T-helper 17 cell (primary cell): ENCODE data around the gene KLF14. TPM values are rescaled to one million over a fixed set of nuclear protein-coding genes. Genes with fewer than 3 reads are reported as not detected.

Experiments used
- ATAC-seq: fragments of 150-1000 bp; cut with Tn5 transposase; 2 replicates; pipeline ENCODE4 v1.10.0; 2021; ENCODE audit warnings: mild to moderate bottlenecking, moderate library complexity
- DNase-seq, 3 donors: peaks; one replicate each; pipeline versions ENCODE4 v3.0.0 to v3.0.0-alpha.2; 2020 to 2021
- H3K9me3 ChIP-seq: one replicate; pipeline ENCODE4 v1.7.0; 2013; ENCODE audit warnings: low read length, mild to moderate bottlenecking; ENCODE audit not compliant: control insufficient read depth, poor library complexity, severe bottlenecking
- H3K27ac Mint-ChIP-seq: one replicate; pipeline ENCODE4 v1.8.0; 2022; ENCODE audit warnings: mild to moderate bottlenecking, moderate library complexity, mixed read lengths
- H3K27me3 Mint-ChIP-seq: one replicate; pipeline ENCODE4 v1.8.0; 2022; ENCODE audit warnings: mixed read lengths
- H3K36me3 Mint-ChIP-seq: one replicate; pipeline ENCODE4 v1.8.0; 2022; ENCODE audit warnings: low read depth, mixed read lengths
- H3K4me1 Mint-ChIP-seq: one replicate; pipeline ENCODE4 v1.8.0; 2022; ENCODE audit warnings: mild to moderate bottlenecking, mixed read lengths
- H3K4me3 Mint-ChIP-seq: one replicate; pipeline ENCODE4 v1.8.0; 2022; ENCODE audit warnings: mild to moderate bottlenecking, moderate library complexity, mixed read lengths
- total RNA-seq, 4 donors: library from RNA in 2 of 4; stranded (reverse) in 2 of 4; gene quantifications; one replicate each; pipeline ENCODE4 v1.2.3 and lab custom pipeline; 2022 to 2026

The KLF14 gene
- total RNA-seq, 2 donors from 2014 or later = not detected

- no peaks in the 10 kb centered on the region for H3K36me3 Mint-ChIP-seq
Measured at GRCh38 chr7:130740606-130741005, 6.6 kb upstream of the KLF14 start.

GRCh38 chr7:130736298-130736900 is 2.4 kb upstream of the KLF14 start:
- H3K27me3 Mint-ChIP-seq = peaks cover 41% of the 10 kb centered on the region

More at GRCh38 chr7:130740606-130741005, 6.6 kb upstream of the KLF14 start:
- Mint-ChIP-seq H3K27ac (no peak overlapping the region), H3K27me3 (peaks cover 44% of the 10 kb centered on the region), H3K4me3 (no peak overlapping the region), H3K4me1 (no peaks in the 10 kb centered on the region)
- no peak for DNase-seq
- H3K9me3 ChIP-seq = no peaks in the 10 kb centered on the region
- no peak for ATAC-seq

GRCh38 chr7:130734815-130735716 is 1.1 kb upstream of the KLF14 start:
- no peaks in the 10 kb centered on the region for H3K36me3 Mint-ChIP-seq
- peaks cover 55% of the 10 kb centered on the region for H3K27me3 Mint-ChIP-seq
- ATAC-seq = no peak
- peaks cover 6% of the 10 kb centered on the region for H3K4me1 Mint-ChIP-seq
- H3K4me3 Mint-ChIP-seq = peak overlapping the region; percentile 87
- no peak for DNase-seq
- peaks cover 2% of the 10 kb centered on the region for H3K9me3 ChIP-seq
- H3K27ac Mint-ChIP-seq = no peak overlapping the region

More at GRCh38 chr7:130736298-130736900, 2.4 kb upstream of the KLF14 start:
- ATAC-seq = no peak
- no peak for DNase-seq
- Mint-ChIP-seq H3K36me3 (no peaks in the 10 kb centered on the region), H3K4me3 (no peak overlapping the region), H3K27ac (no peak overlapping the region), H3K4me1 (peaks cover 6% of the 10 kb centered on the region)
- H3K9me3 ChIP-seq = peaks cover 2% of the 10 kb centered on the region

GRCh38 chr7:130732980-130733930 is 752 bp downstream of the KLF14 start:
- Mint-ChIP-seq H3K27ac (peak overlapping the region; percentile 0), H3K27me3 (peaks cover 73% of the 10 kb centered on the region), H3K4me3 (peak overlapping the region; percentile 83), H3K4me1 (peaks cover 6% of the 10 kb centered on the region), H3K36me3 (peaks cover 3% of the 10 kb centered on the region)
- peaks cover 2% of the 10 kb centered on the region for H3K9me3 ChIP-seq
- DNase-seq (peak; percentile 6 to 22 (median 10)), ATAC-seq (peak; percentile 72)

- no peaks in the 10 kb centered on the region for H3K4me1 Mint-ChIP-seq
- ATAC-seq (no peak), DNase-seq (no peak)
- H3K4me3 Mint-ChIP-seq = no peak overlapping the region
- no peaks in the 10 kb centered on the region for H3K9me3 ChIP-seq
- peaks cover 52% of the 10 kb centered on the region for H3K27me3 Mint-ChIP-seq
- no peak overlapping the region for H3K27ac Mint-ChIP-seq
- H3K36me3 Mint-ChIP-seq = no peaks in the 10 kb centered on the region
Measured at GRCh38 chr7:130723784-130724183, 10.2 kb downstream of the KLF14 start.

GRCh38 chr7:130721486-130722277 is 12.3 kb downstream of the KLF14 start:
- no peaks in the 10 kb centered on the region for H3K4me1 Mint-ChIP-seq
- no peak for DNase-seq
- H3K36me3 Mint-ChIP-seq = no peaks in the 10 kb centered on the region
- no peaks in the 10 kb centered on the region for H3K9me3 ChIP-seq
- H3K27ac Mint-ChIP-seq = no peak overlapping the region
- ATAC-seq = no peak
- no peak overlapping the region for H3K4me3 Mint-ChIP-seq
- H3K27me3 Mint-ChIP-seq = peaks cover 40% of the 10 kb centered on the region

- H3K9me3 ChIP-seq = no peaks in the 10 kb centered on the region
- Mint-ChIP-seq H3K27ac (no peak overlapping the region), H3K4me3 (no peak overlapping the region), H3K4me1 (no peaks in the 10 kb centered on the region), H3K27me3 (peaks cover 29% of the 10 kb centered on the region), H3K36me3 (no peaks in the 10 kb centered on the region)
- DNase-seq = no peak
- ATAC-seq = no peak
Measured at GRCh38 chr7:130719541-130719940, 14.5 kb downstream of the KLF14 start.

- ATAC-seq = no peak
- H3K4me1 Mint-ChIP-seq = no peaks in the 10 kb centered on the region
- no peaks in the 10 kb centered on the region for H3K36me3 Mint-ChIP-seq
- H3K9me3 ChIP-seq = no peaks in the 10 kb centered on the region
- DNase-seq = no peak
- H3K27ac Mint-ChIP-seq = no peak overlapping the region
- H3K4me3 Mint-ChIP-seq = no peak overlapping the region
- H3K27me3 Mint-ChIP-seq = peaks cover 40% of the 10 kb centered on the region
Measured at GRCh38 chr7:130712416-130712815, 21.6 kb downstream of the KLF14 start.

GRCh38 chr7:130708766-130709165 is 25.2 kb downstream of the KLF14 start:
- no peak overlapping the region for H3K27ac Mint-ChIP-seq
- peaks cover 28% of the 10 kb centered on the region for H3K27me3 Mint-ChIP-seq
- no peaks in the 10 kb centered on the region for H3K4me1 Mint-ChIP-seq
- no peaks in the 10 kb centered on the region for H3K9me3 ChIP-seq
- no peak for ATAC-seq
- H3K36me3 Mint-ChIP-seq = no peaks in the 10 kb centered on the region
- DNase-seq = no peak
- H3K4me3 Mint-ChIP-seq = no peak overlapping the region

- H3K36me3 Mint-ChIP-seq = no peaks in the 10 kb centered on the region
Measured at GRCh38 chr7:130708001-130708400, 26.0 kb downstream of the KLF14 start.

GRCh38 chr7:130703851-130704250 is 30.2 kb downstream of the KLF14 start:
- no peaks in the 10 kb centered on the region for H3K36me3 Mint-ChIP-seq
- no peaks in the 10 kb centered on the region for H3K9me3 ChIP-seq
- H3K4me1 Mint-ChIP-seq = no peaks in the 10 kb centered on the region
- H3K4me3 Mint-ChIP-seq = no peak overlapping the region
- ATAC-seq = no peak
- no peak for DNase-seq
- peaks cover 13% of the 10 kb centered on the region for H3K27me3 Mint-ChIP-seq
- no peak overlapping the region for H3K27ac Mint-ChIP-seq

More at GRCh38 chr7:130708001-130708400, 26.0 kb downstream of the KLF14 start:
- H3K27ac Mint-ChIP-seq = no peak overlapping the region
- no peak for ATAC-seq
- H3K27me3 Mint-ChIP-seq = peaks cover 22% of the 10 kb centered on the region
- no peaks in the 10 kb centered on the region for H3K9me3 ChIP-seq
- no peak for DNase-seq
- no peak overlapping the region for H3K4me3 Mint-ChIP-seq
- H3K4me1 Mint-ChIP-seq = no peaks in the 10 kb centered on the region

- H3K9me3 ChIP-seq = no peaks in the 10 kb centered on the region
- Mint-ChIP-seq H3K36me3 (no peaks in the 10 kb centered on the region), H3K4me3 (no peak overlapping the region), H3K27ac (no peak overlapping the region), H3K27me3 (peaks cover 10% of the 10 kb centered on the region), H3K4me1 (no peaks in the 10 kb centered on the region)
- no peak for DNase-seq
- no peak for ATAC-seq
Measured at GRCh38 chr7:130701650-130702049, 32.4 kb downstream of the KLF14 start.
